Fibroblast of pulmonary artery (primary cell): ENCODE results near the gene ATP5F1C.

Source experiments
- DNase-seq: peaks from one replicate; pipeline ENCODE4 v3.0.0-alpha.2; 2010; ENCODE audit warnings: low read depth
- H3K4me3 ChIP-seq: replicated peaks from 2 replicates; pipeline ENCODE4 v1.5.1; 2011; ENCODE audit warnings: low read depth, mild to moderate bottlenecking, control low read depth, low read length, moderate library complexity
- TF ChIP-seq, protein P1 (sequence below): IDR thresholded peaks from 2 replicates; pipeline ENCODE4 v1.5.1; 2011; ENCODE audit warnings: mild to moderate bottlenecking, control low read depth, low read length, inconsistent platforms; ENCODE audit errors: missing control alignments

Gene ATP5F1C

DNA sequence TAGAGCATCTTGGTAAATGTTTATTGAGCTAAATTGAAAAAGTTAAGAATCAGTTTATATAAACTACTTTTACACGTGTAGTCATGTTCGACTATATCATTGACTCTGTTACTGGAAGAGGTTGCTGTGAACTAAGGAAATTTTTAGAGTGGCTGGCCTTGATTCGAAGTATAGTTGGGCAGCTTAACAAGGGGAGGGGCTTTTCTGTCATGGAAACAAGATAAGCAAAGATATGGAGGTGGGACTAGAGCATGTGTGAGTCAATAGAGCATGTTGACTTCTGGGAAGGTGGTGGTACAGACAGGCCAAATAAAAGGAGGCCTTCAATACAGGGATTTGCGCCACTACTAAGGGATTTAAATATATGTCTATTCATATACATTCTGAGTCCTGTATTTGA, 7.6 kb downstream of the ATP5F1C start:
- TF ChIP-seq, protein P1, sequence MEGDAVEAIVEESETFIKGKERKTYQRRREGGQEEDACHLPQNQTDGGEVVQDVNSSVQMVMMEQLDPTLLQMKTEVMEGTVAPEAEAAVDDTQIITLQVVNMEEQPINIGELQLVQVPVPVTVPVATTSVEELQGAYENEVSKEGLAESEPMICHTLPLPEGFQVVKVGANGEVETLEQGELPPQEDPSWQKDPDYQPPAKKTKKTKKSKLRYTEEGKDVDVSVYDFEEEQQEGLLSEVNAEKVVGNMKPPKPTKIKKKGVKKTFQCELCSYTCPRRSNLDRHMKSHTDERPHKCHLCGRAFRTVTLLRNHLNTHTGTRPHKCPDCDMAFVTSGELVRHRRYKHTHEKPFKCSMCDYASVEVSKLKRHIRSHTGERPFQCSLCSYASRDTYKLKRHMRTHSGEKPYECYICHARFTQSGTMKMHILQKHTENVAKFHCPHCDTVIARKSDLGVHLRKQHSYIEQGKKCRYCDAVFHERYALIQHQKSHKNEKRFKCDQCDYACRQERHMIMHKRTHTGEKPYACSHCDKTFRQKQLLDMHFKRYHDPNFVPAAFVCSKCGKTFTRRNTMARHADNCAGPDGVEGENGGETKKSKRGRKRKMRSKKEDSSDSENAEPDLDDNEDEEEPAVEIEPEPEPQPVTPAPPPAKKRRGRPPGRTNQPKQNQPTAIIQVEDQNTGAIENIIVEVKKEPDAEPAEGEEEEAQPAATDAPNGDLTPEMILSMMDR = no peak
- no peak overlapping the region for H3K4me3 ChIP-seq
- peak; percentile 79 for DNase-seq

- TF ChIP-seq, protein P1 = no peak
- DNase-seq = peak; percentile 91
- H3K4me3 ChIP-seq = no peak overlapping the region
Measured at GRCh38 chr10:7797582-7797981, 9.6 kb downstream of the ATP5F1C start.

DNA sequence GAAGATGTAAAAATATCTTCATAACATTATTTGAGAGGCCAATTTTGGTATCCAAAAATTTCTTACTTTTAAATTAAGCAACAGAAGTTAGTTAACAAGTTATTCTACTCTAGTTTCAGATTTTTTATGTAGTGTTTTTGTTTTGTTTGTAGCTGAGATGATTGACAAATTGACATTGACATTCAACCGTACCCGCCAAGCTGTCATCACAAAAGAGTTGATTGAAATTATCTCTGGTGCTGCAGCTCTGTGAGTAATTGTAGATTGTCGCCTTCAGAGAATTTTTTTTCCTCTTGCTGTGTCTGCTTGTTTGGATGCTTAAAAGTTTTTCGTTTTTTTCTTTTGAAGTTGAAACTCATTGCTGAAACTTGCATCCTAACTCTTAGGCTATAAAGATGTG, 14.6 kb downstream of the ATP5F1C start:
- TF ChIP-seq, protein P1 = no peak
- DNase-seq = no peak
- H3K4me3 ChIP-seq = no peak overlapping the region

GRCh38 chr10:7804216-7804615, 16.2 kb downstream of the ATP5F1C start:
- H3K4me3 ChIP-seq = no peak overlapping the region
- DNase-seq = no peak
- TF ChIP-seq, protein P1 = no peak

GRCh38 chr10:7804741-7805140, 16.8 kb downstream of the ATP5F1C start:
- TF ChIP-seq, protein P1 = no peak
- no peak overlapping the region for H3K4me3 ChIP-seq
- no peak for DNase-seq

- TF ChIP-seq, protein P1 = no peak
- no peak for DNase-seq
Measured at GRCh38 chr10:7808686-7809267, 20.8 kb downstream of the ATP5F1C start.

DNA sequence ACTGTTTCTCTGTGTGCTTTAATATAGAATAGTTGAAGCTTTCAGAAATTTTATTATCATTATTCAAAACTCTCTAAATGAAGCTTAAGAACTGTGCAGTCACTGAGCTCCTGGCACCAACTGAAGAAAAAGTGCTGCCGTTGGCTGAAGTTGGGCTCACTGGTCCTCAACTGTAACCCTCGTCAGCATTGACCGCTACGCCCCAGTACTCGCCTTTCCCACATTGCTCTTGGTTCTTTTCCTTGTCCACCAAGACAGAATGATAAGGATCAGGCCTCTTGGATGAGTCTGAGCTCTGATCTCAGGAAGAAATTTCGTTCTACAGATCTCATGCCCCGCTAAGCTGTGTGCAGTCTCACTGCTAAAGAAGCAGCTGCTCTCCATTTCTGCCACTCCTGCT, 22.5 kb downstream of the ATP5F1C start:
- TF ChIP-seq, protein P1 = no peak
- DNase-seq = no peak
- H3K4me3 ChIP-seq = no peak overlapping the region

More at GRCh38 chr10:7808686-7809267, 20.8 kb downstream of the ATP5F1C start:
- H3K4me3 ChIP-seq = no peak overlapping the region
